Activated effector memory CD4-positive, alpha-beta T cell treated with anti-CD3 and anti-CD28 coated beads, Interleukin-2, amount 50 U/mL, for 16 hours (primary cell): Measurements from ENCODE around the gene PARD3.

Experiments used
- DNase-seq: peaks from one replicate; pipeline ENCODE4 v3.0.0-alpha.2; 2020

Gene PARD3

DNA sequence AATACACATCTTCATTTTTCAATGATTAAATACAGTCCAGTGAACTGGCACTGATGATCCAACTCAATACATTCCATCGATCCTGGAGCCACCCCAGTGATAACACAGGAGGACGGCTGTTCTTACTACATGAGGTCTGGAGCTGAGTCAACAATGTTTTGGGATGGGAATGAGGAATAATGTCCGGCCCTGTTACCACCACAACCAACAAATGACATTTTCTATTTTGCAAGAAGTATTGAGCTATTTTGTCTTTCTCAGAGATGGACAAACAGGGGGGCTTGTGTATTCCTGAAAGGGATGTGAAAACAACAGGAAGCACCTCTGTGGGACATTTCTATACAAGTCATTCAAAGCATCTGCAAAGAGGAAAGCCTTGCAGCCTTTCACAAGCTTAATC is 249.2 kb downstream of the PARD3 start:
- no peak for DNase-seq

DNA sequence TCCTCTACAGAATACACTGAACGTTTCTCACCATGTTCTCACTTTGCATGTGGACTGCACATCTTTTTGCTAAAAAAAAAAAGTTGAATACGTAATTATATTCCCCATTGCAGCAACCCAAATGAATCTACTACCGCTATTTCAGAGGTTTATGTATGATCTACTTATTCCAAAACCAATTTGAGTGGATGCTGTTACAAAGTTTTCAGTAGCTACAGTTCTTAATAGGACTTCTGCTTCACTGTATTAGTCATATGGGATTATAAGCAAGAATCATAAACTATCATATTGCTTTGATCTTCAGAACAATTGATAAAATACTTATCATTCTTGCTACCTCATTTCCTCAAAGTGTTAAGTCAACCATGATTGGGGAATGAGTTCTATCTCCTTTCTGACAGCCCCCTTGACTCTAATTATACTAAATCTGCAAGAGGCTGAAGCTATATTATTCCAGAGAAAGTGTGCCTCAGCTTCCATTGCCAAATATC is 257.0 kb downstream of the PARD3 start:
- no peak for DNase-seq

DNA sequence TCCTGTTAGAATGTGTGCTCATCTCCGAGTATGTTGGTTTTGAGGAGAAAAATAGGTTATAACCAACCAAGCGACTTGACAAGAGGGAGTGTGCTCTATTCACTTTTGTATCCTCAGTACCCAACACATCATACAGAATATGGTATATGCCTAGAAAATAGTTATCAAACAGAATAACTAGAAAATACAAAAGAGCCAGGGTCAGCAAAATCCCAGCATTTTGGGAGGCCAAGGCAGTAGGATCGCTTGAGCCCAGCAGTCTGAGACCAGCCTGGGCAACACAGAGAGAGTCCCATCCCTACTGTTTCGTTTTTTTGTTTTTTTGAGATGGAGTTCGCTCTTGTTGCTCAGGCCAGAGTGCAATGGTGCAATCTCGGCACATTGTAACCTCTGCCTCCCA is 257.9 kb downstream of the PARD3 start:
- no peak for DNase-seq

DNA sequence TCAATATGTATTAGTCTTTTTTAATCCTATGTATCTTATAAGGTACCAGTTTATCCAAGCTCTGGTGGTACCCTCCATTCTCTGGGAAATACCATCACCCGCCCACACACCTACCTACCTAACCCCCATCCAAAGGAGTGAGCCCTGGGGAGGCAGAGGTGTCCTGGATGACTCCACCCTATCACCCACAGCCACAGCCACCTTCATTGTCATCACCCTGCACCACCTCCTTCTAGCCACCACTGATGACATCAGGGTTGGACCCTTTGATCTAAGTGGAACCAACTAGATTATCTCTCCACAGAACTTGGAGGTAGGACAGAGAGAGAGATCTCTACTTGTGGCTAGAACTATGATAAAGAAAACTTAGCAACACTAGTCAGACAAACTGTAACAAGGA is 259.4 kb downstream of the PARD3 start:
- no peak for DNase-seq

DNA sequence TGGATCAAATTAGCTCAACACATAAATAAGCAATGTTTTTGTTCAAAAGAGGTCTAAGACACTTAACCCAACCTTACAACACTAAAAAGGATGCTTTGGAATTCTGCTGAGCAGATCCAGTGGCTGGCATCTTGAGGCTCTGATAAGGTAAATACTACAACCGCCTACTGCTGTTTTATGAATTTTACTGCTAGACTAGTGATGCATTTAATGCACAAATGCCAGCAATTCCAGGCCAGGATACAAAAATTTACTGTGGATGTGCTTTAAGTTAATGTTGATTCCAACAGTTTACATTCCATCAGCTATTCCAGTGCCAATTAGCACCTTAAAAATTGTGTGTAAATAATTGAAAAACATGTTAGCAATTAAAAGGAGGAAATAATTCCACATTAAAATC is 261.3 kb downstream of the PARD3 start:
- DNase-seq = no peak

DNA sequence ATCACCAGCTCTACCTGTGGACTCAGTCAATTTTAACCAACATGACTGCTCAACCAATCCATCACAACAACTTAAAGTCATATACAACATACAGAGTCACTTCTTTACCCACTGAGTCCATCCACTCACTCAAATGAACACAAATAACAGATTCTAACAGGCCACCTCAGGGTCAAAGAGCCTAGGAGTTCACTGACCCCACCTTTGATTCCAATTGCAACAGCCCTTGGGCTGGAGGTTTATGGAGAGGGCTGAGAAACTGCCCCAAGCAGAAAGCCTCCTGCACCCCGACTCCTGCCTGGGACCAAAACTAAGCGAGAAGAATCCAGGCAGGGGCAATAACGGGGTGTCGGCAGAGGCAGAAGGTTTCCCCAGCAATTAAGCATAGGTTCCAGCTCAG is 263.8 kb downstream of the PARD3 start:
- no peak for DNase-seq

DNA sequence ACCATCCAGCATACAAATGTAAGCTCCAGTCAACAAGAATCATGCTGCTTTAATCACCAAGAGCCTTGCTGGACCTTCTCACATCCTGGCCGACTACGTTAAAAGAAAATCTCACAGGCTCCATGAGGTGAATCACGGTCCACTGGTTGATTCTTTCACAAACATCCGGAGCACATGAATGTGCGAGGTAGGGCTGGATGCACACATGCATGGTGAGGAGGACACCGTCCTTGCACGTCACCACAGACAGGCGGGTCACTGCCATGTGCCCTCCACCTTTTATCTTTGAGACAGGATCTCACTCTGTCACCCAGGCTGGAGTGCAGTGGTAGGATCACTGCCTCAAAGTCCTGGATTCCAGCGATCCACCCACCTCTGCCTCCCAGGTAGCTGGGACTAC is 265.1 kb downstream of the PARD3 start:
- no peak for DNase-seq

DNA sequence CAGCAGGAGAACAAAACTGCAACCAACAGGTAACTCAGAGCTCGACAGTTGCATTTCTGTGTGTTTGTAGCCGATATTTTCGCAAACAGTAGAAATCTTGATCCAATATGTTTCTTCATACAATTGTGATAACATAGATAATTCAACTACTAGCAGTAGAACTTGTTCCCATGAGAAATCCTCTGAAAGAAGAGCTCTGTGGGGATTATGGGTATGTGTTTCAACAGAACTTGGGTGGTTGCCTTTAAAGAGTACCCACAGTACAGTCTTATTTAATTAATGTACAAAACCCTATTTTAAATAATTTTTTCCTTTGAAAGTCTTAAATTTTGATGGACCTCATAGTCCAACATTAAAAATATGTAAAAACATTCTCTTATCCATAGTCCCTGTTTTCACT is 266.1 kb downstream of the PARD3 start:
- DNase-seq = no peak

DNA sequence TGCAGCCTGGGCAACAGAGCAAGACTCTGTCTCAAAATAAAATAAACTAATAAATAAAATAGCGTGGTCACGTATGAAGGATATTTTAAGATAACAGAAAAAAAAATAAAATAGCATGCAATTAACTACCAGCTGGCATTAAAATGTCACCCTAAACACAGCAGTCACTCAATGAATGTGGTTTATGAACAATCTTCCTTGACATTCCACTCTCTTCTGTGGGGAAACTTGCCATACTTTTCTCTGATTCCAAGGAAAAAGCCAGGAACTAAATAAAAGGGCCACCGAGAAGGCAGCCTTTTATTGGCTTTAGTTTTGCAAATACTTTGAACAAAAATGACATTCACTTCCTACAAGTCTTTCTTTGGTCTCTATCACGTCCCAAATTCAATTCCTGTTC is 266.6 kb downstream of the PARD3 start:
- no peak for DNase-seq

DNA sequence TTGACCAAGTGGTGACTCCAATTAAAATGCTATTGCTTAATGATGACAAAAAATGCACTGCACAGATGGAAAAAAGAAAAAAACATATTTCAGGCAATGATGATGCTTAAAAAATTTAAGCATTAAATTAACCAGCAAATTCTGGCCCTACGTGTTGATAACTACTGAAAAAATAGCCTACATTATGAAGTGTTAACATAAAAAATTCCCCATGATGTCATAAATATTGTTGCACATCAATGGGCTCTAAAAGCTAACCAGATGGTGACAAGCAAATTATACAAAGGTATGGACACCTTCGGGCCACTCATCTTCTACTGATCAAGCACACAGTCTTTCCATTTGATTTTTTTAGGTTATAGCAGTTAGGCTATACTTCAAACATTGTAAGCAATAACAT is 267.4 kb downstream of the PARD3 start:
- no peak for DNase-seq

DNA sequence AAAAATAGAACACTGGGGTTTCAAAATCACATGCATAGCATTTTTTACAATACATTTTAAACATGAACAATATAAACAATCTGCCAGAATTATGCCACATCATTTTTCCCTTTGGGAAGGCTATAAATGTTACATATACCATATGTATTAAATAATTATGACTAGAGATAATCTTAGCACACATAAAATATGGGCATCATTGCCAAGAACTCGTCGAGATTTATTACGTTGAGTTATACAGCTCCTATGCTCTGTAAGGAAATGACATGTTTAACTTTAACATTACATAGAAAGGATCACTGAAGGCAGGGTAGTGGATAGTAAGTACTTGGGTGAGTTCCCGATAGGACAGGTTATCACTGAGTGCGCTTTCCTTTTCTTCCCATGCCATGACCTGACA is 267.8 kb downstream of the PARD3 start:
- no peak for DNase-seq

DNA sequence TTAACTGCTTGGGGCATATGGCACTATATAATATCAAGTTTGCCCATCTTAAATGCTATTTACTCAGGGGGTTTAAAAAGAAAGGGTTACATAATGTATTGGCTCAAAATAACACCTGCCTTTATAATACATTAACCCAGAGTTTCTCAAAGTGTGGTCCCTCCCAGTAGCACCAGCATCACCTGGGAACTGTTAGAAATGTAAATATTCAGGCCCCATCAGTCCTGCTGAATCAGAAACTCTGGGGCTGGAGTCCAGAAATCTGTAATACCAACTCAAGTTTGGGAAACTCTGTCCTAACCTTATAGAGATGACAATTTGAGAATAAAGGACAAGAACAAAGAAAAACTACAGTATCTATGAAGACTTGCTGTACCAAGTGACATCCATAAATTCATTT is 270.7 kb downstream of the PARD3 start:
- DNase-seq = no peak

DNA sequence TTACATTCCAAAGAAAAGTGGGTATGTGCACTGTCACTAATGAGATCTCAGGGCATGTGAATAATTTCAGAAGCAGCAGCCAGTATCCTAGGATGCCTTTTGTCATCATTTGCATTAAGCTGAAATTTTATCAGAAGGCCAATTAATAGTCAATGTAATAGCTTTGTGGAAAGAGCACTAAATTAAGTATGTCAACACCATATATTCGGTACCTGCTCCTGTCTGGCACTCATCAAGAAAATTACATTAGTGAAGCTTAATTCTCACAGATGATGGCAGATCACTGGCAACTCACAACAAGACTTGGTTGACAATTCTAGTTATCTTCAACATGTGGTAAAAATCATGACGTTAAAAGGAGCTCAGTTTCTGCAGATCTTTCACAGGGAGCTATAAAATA is 271.4 kb downstream of the PARD3 start:
- DNase-seq = no peak

DNA sequence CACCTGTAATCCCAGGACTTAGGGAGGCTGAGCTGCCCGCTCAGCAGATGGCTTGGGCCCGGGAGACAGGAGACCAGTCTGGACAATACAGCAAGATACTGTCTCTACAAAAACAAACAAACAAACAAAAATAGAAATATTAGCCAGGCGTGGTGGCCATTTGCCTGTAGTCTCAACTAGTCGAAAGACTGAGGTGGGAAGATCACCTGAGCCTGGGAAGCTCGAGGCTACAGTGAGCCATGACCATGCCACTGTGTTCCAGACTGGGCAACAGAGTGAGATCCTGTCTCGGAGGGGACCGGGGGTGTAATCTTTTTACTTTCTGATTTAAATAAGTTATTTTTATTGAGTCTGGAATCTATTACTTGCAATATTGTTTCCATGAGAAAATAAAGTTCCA is 274.6 kb downstream of the PARD3 start:
- DNase-seq = no peak

DNA sequence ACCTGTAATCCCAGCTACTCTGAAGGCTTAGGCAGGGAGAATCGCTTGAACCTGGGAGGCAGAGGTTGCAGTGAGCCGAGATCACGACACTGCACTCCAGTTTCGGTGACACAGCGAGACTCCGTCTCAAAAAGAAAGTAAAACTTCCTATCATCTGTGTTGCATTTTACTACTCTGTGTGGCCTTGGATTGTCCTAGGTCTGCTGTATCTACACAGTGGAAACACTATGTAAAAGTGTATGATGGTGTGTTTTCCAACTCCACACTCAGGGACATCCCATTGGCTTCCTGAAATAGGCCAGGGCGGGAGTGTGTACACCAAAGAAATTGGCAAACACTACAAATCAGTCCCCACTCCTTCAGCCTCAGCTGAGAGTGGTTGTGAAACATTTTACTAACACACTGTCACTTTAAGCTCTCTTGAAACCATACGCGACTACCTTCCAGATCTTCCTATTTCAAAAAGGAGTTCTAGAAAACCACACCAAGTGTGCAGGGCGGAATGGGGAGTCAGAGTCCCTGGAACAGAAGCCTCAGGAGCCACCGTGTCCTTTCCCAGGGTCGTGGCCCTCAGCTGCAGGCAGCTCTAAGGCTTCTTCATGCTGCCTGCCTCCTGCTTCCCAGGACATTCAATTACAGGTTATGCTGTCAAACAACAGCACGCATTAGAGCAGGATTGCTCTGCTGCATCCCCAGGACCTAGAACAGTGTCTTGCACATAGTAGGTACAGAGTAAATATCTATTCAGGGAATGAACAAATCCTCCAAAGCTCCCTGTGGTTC is 275.4 kb downstream of the PARD3 start:
- no peak for DNase-seq

DNA sequence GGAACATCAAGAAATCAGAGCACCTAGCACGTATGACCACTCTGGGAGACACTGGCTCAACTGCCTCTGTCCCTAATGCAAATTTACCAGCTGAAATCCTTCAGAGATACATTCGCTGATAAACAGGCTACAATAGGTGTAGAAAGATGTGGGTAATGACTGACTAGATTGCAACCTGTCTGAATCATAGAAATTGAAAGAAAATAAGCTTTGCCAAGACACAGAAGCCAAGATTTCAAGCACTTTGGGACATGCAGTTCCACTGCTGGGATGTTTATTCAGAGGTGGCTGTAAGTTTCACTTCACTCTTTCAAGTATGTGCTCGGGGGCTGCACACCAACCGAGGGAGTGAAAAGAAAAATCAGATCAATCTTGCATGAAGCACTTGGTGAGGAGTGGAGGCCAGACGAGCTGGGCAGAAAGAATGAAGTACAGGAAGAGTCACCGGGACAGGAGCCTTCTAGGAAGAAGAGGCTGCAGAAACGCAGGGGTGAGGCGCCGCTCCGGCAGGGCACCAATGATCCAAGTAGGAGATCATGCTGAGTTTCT is 276.7 kb downstream of the PARD3 start:
- DNase-seq = no peak

DNA sequence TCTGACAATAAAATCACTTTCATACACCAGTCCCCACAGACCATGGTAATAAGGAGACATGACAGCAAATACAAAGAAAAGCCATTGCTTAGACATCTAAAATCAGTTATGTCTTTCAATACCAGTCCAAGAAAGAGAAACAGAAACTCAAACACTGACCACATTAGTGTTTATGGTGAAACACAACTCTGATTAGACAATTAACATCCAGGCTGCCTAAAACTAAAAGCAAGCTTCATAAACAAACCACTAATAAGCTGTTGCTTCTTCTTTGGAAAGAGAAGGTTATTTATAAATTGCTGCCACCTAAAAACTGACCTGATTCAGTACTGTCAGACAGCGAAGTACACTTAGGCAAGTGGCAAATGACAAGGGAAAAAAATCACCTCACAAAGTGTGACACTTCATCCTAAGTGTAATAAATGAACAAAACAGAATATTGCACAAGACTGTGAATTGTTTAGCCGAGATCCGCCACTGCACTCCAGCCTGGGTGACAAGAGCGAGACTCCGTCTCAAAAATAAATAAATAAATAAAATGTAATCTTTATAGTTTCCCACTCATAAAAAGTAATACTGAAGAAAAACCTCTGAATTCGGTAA is 277.4 kb downstream of the PARD3 start:
- no peak for DNase-seq

DNA sequence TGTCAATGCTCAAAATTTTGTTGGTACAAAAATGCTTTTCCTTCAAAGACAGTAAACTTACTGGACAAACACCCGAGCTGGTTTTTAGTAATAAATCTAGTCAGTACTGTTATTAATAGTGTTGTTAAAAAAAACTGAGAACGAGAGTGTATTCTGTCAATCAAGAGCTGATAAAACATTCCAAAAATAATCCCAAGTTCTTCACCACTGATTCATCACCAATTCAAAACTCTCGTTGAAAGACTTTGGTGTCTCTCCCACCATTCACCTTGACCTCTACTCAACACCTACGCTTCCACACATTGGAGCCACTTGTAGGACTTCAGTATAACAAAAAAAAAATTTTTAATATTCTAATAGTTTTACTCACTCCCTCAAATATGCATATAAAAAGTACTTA is 279.2 kb downstream of the PARD3 start:
- DNase-seq = no peak

DNA sequence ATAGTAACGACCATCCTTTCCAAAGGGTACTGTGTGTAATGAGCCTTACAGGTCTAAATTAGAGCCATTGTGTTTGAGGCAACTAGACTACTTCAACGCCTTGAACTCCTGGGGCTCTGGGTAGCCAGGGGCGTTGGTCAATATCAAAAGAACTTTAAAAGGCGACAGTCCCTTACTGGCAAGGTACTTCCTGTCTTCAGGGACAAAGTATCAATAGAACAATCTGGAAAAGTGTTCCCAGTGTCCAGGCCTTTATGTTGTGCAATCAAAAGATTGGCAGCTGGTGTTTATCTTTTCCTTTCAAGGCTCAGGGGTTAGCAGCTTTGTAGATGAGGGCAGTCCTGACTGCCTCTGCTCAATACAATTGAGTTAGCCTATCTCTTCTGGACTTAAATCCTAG is 284.3 kb downstream of the PARD3 start:
- no peak for DNase-seq

DNA sequence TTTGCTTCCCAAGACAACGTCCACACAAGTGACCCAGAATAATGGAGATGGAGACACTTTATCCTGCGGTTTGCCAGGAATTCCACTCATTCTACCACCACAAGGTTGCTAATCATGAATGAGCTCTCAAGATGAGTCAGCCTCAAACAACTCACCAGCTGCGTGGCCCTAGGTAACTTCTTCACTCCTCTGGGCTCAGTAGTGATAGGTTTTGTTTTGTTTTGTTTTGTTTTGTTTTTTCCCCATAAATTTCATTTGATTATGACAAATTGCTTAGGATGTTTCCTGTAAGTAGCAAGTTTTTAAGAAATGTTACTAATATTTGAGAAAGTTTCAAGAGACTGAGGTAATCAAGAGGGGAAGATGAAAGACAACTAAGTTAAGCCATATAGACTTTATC is 286.8 kb downstream of the PARD3 start:
- no peak for DNase-seq

DNA sequence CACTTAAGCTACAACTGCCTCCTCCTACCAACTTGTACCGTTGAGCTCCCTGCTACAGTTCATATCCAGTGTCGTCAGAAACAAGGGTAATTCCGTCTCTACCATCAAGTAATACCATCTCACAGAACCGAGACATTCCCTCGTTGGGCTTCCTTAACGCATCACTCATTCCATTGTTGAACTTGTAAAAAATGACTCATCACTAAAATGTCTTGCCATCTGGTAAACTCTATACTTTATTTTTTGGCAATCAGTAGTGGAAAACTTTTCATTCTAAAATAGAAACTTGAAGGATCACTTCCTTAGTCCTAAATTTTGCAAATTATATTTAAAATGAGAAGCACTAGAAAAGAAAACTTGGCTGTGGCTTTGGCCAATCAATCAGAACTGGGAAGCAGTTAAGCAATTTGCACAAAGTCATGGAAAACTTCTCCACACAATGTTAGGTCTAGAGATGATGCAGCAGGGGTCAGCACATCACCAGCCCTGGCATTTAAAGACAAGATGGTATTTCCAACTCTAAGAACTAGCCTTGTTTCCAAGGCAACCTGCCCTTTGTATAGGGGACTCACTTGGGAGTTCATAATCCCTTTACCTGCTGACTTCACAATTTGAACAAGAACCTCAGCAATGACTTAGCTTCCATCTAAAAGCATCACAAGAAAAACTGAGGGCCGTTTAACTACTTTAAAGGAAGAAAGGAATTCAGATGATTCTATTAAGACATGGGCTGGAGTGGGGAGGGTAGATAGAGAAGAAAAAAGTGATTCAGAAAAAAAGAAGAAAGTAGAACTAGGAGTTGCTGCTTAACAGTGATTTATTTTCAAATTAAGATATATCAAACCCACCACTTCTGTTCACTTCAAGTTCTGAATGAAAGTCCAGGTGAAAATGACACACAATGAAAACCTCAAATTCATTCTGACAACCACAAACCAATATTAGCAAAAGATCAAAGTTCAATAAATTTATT is 288.1 kb downstream of the PARD3 start:
- no peak for DNase-seq

DNA sequence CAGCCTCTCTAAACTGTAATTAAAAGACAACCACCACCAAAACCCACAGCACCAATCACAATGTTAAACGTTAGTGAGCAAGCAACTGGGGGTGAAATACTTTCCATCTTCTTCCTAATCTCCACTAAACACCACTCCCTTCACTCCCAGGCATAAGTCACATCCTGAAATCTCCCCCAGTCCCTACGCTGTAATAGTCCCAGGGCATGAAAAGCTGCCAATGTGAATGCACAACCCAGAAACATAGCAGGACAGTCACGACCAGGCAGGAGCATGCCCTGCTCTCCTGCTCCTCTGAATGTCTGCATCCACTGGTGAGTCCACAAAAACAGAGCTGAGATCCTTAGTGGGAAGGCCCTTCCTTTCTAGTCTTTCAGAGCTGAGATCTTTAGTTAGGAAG is 288.9 kb downstream of the PARD3 start:
- no peak for DNase-seq

DNA sequence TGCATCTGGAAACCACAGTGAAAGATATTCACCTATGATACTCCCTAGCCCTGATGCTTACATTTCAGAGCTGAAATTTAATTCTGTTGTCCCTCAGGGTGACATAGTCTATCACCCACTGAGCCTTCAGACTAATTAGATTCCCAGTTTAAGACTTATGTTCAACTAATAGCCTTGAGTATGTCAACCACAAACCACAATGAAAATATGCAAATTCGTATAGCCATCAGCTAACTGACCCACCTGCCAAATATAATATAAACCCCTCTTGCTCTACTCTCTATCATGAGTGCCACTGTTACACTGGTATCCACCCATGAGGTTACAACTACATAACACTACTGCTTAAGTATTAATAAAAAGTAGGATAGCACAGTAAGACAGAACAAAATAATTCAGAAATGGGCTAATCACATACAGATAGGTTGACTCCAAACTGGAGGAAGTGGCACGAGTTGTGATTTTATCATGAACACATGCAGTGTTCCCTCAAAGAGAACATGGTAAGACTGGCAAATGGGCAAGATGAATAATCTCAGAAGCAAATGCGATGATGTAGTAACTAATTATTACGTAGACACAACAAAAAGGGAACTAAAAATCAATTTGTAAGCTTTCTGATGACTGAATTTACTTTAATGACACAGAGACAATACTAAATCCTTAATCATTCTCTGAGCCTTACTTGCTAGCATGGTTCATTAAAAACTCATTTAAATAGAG is 290.6 kb downstream of the PARD3 start:
- no peak for DNase-seq
